ENCODE data around the gene CASP10.

CASP10 gene

GRCh38 chr2:201254081-201254730 is 71.3 kb downstream of the CASP10 start:
- Histone ChIP-seq H3K27ac (replicated peaks) (peak overlapping the region; percentile 58), H3K27me3 (ENCODE audit: insufficient read depth, poor library complexity, severe bottlenecking) (no peaks in the 10 kb centered on the region), H3K4me3 (replicated peaks; ENCODE audit: insufficient read depth, low read length) (no peak overlapping the region)
- TF ChIP-seq POLR2AphosphoS5 (IDR thresholded peaks at IDR 0.05; ENCODE audit: low read depth) (no peak), CTCF (IDR thresholded peaks at IDR 0.05; ENCODE audit: insufficient read depth, low read length) (no peak), REST (IDR thresholded peaks at IDR 0.05; ENCODE audit: insufficient replicate concordance, low read depth) (no peak), SPI1 (IDR thresholded peaks at IDR 0.05; ENCODE audit: borderline replicate concordance, low read depth) (no peak), GABPA (IDR thresholded peaks at IDR 0.05; ENCODE audit: low read depth) (no peak)
- DNase-seq (ENCODE audit: low read depth in 1 of 2, low spot score in 1 of 2) = peak in 1 of 2 experiments; percentile 36

- Histone ChIP-seq H3K27me3 (ENCODE audit: insufficient read depth, poor library complexity, severe bottlenecking) (no peaks in the 10 kb centered on the region), H3K27ac (replicated peaks) (peak overlapping the region; percentile 99)
- TF ChIP-seq SPI1 (IDR thresholded peaks at IDR 0.05; ENCODE audit: borderline replicate concordance, low read depth) (no peak), GABPA (IDR thresholded peaks at IDR 0.05; ENCODE audit: low read depth) (no peak), CTCF (IDR thresholded peaks at IDR 0.05; ENCODE audit: insufficient read depth, low read length) (no peak), REST (IDR thresholded peaks at IDR 0.05; ENCODE audit: insufficient replicate concordance, low read depth) (no peak), POLR2AphosphoS5 (IDR thresholded peaks at IDR 0.05; ENCODE audit: low read depth) (no peak)
Observed at GRCh38 chr2:201255408-201256033, 72.6 kb downstream of the CASP10 start.

GRCh38 chr2:201256082-201256481 is 73.1 kb downstream of the CASP10 start:
- H3K27ac ChIP-seq (replicated peaks) = peak overlapping the region; percentile 99
- no peak for DNase-seq (ENCODE audit: low read depth in 1 of 2, low spot score in 1 of 2)
- TF ChIP-seq REST (IDR thresholded peaks at IDR 0.05; ENCODE audit: insufficient replicate concordance, low read depth) = no peak
- no peak for TF ChIP-seq GABPA (IDR thresholded peaks at IDR 0.05; ENCODE audit: low read depth)

More at GRCh38 chr2:201255408-201256033, 72.6 kb downstream of the CASP10 start:
- no peak overlapping the region for H3K4me3 ChIP-seq (replicated peaks; ENCODE audit: insufficient read depth, low read length)
- DNase-seq (ENCODE audit: low read depth in 1 of 2, low spot score in 1 of 2) = no peak

More at GRCh38 chr2:201256082-201256481, 73.1 kb downstream of the CASP10 start:
- H3K27me3 ChIP-seq (ENCODE audit: insufficient read depth, poor library complexity, severe bottlenecking) = no peaks in the 10 kb centered on the region
- no peak overlapping the region for H3K4me3 ChIP-seq (replicated peaks; ENCODE audit: insufficient read depth, low read length)
